ENCODE results near the gene GIMAP4.

Gene GIMAP4

DNA sequence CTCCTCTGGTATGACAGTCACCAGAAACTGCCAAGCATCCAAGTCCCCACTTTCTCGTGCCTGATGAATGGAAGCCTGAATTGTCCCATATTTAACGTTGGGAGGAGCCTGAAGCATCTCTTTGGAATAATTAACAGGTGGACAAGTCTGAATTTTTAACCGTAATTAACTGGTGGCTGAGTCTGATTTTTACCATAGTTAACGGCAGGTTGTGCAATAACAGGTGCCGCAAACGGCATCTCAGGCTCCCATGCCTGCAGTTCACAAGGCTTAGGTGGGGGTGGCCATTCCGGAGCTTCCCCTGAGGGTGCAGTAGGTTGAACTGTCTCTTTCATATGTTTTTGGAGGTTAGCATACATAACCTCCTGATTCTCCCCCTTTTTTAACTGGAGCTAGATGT lies 2.0 kb upstream of the GIMAP4 start:
- peaks cover 10% of the 10 kb centered on the region for H3K27me3 ChIP-seq
- H3K4me1 ChIP-seq: no peaks in the 10 kb centered on the region
- TF ChIP-seq CTCF (IDR thresholded peaks at IDR 0.05; ENCODE audit: low read depth, low read length): no peak
- H3K9me3 ChIP-seq: no peaks in the 10 kb centered on the region
- H3K36me3 ChIP-seq: no peaks in the 10 kb centered on the region
- H3K4me3 ChIP-seq (ENCODE audit: low read depth, low read length): no peak overlapping the region
- DNase-seq: no peak

GRCh38 chr7:150566123-150566522 lies 1.1 kb upstream of the GIMAP4 start:
- Histone ChIP-seq H3K4me3 (ENCODE audit: low read depth, low read length) (no peak overlapping the region), H3K9me3 (no peaks in the 10 kb centered on the region), H3K27me3 (peaks cover 10% of the 10 kb centered on the region), H3K4me1 (no peaks in the 10 kb centered on the region), H3K36me3 (no peaks in the 10 kb centered on the region)
- no peak for DNase-seq
- no peak for TF ChIP-seq CTCF (IDR thresholded peaks at IDR 0.05; ENCODE audit: low read depth, low read length)

GRCh38 chr7:150566572-150566971 lies 618 bp upstream of the GIMAP4 start:
- Histone ChIP-seq H3K4me3 (ENCODE audit: low read depth, low read length) (no peak overlapping the region), H3K9me3 (no peaks in the 10 kb centered on the region), H3K27me3 (peaks cover 10% of the 10 kb centered on the region), H3K36me3 (no peaks in the 10 kb centered on the region), H3K4me1 (no peaks in the 10 kb centered on the region)
- TF ChIP-seq CTCF (IDR thresholded peaks at IDR 0.05; ENCODE audit: low read depth, low read length): no peak
- DNase-seq: no peak

- no peak for DNase-seq
- TF ChIP-seq CTCF (IDR thresholded peaks at IDR 0.05; ENCODE audit: low read depth, low read length): no peak
- Histone ChIP-seq H3K27me3 (peaks cover 10% of the 10 kb centered on the region), H3K36me3 (no peaks in the 10 kb centered on the region), H3K4me1 (no peaks in the 10 kb centered on the region), H3K4me3 (ENCODE audit: low read depth, low read length) (no peak overlapping the region), H3K9me3 (no peaks in the 10 kb centered on the region)
Measured at GRCh38 chr7:150567871-150568301, 696 bp downstream of the GIMAP4 start.

DNA sequence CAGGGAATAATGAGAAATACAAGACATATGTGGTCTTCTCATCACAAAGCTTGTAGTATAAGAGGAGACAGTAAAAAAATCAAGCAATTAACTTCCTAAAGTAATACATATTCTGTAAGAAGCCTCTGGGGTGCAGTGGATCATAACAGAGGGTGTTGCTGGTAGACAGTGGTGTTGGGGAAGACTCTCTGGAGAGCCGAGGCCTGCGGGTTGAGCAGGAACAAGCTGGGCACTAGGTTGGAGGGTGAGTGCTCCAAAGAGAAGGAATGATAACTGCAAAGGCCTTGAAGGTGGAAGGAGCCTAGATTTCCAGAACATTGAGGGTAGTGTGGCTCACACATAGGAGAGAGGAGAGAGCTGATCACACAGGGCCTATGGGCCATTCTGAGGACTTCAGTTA lies 1.5 kb downstream of the GIMAP4 start:
- no peaks in the 10 kb centered on the region for H3K4me1 ChIP-seq
- no peak overlapping the region for H3K4me3 ChIP-seq (ENCODE audit: low read depth, low read length)
- H3K9me3 ChIP-seq: no peaks in the 10 kb centered on the region
- peaks cover 8% of the 10 kb centered on the region for H3K27me3 ChIP-seq
- no peaks in the 10 kb centered on the region for H3K36me3 ChIP-seq
- no peak for TF ChIP-seq CTCF (IDR thresholded peaks at IDR 0.05; ENCODE audit: low read depth, low read length)
- DNase-seq: no peak

GRCh38 chr7:150569245-150569955 lies 2.2 kb downstream of the GIMAP4 start:
- peaks cover 2% of the 10 kb centered on the region for H3K27me3 ChIP-seq
- no peak for DNase-seq
- no peaks in the 10 kb centered on the region for H3K36me3 ChIP-seq
- TF ChIP-seq CTCF (IDR thresholded peaks at IDR 0.05; ENCODE audit: low read depth, low read length): no peak
- no peaks in the 10 kb centered on the region for H3K9me3 ChIP-seq
- H3K4me3 ChIP-seq (ENCODE audit: low read depth, low read length): no peak overlapping the region
- no peaks in the 10 kb centered on the region for H3K4me1 ChIP-seq

Measured in BE2C (cell line).